ENCODE measurements around the gene NECAB2.

The NECAB2 gene

DNA sequence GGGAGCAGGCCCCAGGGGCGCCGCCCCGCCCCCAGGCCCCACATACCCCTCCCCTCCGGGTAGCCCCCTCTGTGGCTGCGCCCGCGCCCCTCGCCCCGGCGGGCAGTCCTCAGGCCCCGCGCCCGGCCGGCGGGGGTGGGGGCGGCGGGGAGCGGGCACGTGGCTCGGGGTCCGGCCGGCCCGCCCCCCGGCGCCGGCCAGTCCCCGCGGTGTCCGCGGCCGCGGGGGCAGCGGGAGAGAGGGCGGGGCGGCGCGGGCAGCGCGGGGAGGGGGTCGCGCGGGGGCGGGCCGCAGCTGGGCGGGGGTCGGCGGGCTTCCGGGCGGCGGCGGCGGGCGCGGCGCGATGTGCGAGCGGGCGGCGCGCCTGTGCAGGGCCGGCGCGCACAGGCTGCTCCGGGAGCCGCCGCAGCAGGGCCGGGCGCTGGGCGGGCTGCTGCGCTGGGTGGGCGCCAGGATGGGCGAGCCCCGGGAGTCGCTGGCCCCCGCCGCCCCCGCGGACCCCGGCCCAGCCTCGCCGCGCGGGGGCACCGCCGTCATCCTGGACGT lies 335 bp downstream of the NECAB2 start:
- no peak for DNase-seq

DNA sequence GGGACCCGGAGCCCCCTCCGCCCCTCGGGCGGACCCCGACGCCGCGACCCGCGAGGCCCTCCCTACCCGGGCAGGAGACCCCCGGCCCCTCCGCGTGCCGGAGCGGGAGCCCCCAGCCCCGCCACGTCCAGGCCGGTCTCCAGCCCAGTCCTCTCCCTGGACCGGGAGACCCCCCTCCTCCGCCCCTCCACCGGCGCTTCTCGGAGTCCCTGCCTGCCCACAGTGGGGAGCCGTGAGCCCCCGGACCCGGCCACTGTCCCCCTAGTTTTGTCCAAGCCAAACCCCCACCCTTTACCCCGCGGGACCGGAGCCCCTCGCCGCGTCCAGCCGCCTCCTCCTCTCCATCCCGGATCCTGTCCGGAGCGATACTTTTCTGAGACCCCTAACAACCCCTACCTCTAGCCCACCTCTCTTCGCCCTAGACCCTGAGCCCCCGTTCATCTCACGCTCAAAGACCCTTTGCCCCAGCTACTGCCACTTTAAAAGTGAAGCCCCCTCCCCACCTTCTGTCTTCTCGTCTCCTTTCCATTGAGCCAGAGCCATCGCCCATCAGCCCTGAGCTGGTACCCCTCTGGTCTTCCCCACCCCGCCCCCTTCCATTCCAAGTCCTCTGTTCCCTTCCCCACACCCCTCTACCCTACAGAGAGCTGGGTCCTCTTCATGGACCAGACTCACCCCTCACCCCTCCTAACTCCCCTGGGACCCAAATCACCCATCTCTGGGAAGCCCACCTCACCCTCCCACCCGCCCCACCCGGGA lies 1.0 kb downstream of the NECAB2 start:
- DNase-seq: no peak

DNA sequence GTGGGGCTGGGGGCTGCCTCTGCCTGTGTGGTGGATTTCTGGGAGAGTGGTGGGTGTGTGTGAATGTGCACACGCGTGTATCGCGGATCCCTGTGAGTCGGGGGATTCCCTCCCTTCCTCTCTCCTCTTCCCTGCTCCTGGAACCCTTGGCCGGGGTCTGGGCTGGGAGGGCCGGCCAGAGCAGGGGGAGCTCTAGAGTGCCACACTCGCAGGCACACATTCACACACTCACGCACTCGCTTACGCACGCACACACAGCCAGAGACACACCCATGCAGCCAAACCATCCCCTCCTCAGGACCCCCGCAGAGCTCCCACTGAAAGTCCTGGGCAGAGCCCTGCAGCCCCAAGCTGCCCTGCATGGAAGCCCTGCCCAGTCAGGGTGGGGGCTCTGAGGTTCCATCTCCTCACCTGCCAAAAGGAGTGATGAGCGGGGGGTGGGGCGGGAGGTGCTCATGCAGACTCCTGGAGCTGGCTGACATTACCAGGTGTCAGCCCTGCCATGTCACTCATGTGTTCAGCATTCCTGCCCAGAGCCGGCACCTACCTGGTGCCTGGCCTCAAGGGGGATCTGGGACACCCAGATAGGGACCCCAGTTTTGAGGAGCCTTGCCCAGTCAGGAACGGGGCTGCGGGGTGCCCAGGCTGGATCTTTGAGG lies 1.9 kb downstream of the NECAB2 start:
- DNase-seq: no peak

DNA sequence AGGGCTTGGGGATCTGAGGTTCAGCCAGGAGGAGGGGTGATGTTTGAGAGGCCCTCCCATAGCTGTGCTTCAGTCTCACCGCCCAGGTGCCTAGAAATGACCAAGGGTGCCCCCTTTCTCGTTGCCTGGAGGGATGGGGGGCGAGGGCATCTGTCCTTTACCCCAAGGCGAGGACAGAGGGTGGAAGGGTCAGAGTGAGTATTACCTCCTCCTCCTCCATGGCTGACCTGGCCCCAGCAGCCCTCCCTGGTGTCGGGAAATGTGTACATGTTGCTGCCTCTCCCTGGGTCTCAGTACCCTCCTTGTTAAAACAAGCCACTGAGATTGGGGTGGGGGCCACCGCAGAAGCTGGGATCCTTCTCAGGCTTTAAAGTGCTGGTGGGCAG lies 2.4 kb downstream of the NECAB2 start:
- DNase-seq: no peak

DNA sequence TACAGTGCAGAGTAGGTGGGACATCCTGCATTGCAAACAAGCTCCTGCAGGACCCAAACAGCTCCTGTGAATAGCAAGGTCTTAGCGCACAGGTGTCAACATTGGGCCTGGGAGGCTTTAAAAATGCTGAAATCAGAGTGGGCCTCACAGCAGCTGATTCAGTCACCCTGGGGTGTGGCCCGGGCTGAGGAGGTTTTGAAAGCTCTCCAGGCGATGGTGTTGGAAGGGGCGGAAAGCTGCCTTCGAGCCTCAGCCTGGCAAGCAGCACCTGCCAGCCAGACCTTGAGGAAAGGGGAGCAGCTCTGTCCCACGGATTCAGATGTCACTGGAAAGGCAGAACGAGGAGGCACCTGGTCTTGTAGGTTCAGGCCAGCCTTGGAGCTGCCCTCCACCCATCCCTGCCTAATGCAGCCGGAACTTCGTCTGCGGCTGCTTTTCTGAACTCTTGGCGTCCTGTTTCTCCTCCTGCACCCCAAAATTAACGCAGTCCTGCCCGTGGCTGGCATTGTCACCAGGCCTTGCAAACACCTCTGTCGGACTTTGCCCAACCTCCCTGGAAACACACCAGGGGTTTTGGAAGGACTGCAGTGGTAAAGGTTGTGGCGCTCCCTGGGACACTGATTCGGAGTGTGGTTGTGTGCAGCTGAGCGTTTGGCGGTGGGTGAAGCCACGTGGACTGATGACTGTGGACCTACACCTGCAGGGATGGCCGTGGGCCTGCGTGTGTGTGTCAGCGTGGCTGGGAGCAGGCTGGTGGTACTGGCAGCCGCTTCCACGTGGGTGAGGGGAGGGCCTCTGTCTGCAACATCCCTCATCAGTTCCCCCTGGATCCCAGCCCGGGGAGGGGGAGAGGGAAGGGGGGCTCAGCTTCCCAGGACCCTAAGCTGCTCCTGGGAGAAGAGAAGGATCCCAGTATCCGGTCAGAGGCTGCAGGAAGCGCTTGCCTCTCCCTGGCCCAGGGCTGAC lies 3.4 kb downstream of the NECAB2 start:
- DNase-seq: no peak

DNA sequence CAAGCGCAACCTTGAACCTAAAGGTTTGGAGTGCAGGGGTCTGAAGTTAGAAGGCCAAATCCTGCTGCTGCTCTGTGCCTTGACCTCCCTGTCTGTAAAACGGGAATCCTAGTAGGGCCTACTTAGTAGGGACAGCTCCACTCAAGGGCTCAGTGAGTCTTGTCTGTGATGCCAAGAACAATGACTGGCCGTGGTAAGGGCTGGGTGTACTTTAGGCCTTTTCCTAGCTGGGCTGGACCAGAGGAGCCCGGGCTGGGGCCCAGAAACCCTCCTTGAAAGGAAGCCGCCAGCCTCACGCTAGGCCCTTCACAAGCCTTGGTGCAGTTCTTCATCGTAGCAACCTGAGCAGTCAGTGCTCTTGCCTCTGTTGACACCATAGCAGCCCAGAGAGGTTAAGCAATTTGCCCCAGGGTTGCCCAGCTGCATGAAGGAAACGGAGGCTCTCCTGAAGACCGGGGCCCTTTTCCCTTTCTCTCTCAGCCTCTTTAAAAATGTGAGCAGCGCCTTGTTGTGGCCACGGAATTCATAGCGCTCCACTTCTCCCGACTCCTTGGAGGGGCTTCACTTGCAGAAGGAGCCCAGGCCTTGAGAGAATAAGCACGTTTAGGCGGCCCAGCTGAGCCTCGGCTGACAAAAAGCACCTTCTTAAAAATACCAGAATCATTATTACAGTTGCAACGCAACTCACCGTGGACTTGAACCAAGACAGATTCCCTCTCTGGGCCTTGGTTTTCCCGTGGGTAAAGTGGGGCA lies 4.4 kb downstream of the NECAB2 start:
- DNase-seq: no peak

DNA sequence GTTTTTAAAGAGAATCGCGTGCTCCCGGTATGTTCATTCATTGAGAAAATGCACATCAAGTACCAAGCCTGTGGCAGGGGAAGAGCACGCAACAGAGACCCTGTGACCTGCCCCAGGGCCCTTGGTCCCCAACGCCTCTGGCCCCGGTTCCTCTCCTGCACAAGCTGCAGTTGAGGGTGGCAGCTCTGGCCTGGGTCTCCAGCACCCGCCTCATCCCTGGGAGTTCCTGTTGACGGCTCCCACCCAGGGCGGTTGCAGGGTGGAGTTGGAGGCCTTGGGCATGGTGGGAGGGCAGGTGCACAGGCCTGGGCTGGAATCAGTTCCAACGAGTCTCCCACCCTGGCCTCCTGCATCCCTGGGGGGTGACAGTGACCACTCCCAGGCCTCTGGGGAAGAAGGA lies 5.0 kb downstream of the NECAB2 start:
- DNase-seq: no peak

DNA sequence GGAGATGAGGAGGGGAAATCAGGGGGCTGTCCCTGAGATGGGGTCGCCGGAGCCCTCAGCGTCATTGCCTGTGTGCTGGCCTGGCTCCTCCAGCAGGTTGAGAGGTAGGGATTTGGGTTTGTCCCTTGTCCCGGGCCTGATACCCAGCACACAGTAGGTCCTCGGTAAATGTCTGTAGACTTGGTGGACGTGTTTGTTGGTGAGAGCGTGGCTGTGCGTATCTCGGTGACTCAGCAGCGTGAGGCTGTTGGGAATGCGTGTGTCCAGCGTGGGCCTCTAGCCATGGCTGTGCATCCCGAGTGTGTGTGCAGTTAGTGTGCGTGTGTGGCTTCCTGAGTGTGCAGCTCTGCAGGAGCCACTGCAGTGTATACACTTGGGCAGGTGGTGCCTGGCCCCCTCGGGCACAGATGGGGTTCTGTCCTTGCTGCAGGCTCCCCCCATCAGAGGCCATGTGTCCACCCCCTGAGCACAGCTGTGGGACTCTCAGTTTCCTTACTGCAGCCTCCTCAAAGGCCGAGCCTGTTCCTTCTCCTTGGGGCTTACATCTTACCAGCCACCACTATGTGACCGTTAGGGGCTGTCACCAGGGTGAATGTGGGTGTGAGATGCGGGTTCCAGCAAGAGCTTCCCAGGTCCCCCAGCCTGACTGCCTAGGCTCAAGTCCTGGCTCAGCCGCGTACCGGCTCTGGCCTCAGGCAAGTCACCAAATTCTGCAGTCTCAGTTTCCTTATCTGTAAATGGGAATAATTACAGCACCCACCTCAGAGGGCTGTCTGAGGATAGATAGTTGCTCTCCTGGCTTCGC lies 5.7 kb downstream of the NECAB2 start:
- no peak for DNase-seq

DNA sequence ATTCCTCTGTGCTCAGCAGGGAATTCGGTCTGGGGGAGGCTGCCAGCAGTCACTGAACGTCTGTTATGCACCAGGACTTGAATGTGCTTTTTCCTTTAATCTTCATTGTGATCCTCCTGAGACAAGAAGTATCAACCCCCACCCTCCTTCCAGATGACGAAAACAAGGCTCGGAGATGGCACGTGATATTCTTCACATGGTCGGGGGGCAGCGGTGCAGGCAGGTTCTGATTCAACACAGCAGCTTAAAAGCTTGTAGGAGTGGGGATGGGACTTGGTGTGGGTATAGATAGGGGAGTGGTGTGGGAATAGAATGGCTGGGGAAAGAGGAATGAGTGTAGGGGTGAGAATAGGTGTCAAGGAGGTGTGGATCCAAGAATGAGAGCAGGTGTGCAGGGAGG lies 6.4 kb downstream of the NECAB2 start:
- no peak for DNase-seq

DNA sequence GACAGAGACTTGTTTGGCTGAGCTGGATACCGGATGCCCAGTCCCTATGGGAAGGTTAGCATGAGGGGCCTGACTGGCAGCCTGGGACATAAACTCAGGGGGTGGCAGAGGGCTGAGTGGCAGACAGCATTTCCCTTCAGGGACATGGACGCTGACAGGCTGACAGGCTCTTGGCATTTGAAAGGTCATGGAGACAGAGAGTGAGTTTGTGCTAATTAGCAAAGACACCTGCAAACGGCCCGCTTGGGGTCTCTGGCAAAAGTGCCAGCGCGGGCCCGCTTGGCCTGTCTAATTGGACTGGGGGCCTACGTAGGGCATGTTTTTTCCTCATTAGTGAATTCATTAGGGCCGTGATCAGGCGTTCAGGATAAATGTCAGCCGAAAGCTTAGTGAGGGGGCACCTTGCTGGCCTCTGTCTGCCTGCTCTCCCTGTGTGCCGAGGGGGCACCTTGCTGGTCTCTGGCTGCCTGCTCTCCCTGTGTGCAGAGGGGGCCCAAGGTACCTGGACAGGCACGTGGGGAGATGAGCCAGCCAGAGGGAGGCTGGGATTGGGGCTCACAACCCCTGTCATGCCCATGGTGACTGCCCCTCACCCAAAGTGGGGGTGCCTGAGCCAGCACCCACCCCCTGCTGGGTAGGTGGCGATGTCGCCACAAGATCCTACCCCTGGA lies 7.7 kb downstream of the NECAB2 start:
- DNase-seq: no peak

DNA sequence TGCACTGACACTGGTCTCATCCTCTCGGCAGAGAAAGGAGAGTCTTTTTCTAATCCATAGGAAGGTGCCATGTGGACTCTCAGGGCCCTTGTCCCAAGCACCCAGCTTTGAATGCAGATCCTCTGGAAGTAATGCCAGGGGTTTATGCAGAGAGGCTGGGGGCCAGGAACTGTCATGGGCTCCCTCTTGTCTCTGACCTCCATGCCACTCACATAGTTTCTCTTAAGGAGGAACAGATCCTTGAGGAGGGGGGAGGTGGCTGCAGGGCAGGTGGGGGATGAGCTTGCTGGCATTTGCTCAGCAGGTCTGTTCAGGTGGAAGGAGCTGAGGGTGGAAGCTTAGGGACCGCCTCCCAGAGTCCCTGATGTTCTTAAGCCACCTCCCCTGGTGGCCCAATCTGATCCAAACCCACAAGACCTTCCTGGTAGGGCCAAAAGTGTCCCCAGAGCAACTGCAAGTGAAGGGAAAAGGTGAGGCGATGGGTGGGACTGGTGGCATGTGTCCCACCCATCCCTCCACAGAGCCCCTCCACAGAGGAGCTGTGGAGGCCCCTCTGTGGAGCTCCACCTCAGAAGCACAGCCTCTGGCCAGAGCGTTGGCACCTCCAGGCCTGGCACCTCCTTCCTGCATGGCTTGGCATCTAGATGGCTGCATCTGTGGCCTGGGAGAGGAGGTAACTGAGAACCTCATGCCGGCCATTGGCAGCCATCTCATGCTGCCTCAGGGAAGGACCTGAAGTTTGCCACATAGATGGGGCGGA lies 9.2 kb downstream of the NECAB2 start:
- DNase-seq: no peak

DNA sequence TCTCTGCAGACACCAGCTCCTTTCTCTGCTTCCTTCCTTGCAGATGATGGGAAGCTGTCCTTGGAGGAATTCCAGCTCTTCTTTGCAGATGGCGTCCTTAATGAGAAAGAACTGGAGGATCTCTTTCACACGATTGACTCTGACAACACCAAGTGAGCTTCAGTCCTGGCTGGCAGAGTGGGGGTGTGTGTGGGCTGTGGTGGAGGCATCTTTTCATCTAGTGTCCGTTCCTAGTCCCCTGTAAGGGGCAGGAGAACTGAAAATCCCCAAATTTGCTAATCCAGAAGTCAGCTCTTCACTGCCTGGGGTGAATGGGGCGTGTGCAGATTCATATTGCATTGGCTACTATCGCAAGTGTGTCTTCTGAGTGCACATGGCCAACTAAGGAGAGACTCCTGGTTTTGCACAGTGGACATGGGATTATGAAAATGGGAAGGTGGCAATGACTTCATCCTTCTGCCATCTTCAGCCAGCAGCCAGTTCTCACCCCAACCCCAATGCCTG lies 10.4 kb downstream of the NECAB2 start:
- no peak for DNase-seq

DNA sequence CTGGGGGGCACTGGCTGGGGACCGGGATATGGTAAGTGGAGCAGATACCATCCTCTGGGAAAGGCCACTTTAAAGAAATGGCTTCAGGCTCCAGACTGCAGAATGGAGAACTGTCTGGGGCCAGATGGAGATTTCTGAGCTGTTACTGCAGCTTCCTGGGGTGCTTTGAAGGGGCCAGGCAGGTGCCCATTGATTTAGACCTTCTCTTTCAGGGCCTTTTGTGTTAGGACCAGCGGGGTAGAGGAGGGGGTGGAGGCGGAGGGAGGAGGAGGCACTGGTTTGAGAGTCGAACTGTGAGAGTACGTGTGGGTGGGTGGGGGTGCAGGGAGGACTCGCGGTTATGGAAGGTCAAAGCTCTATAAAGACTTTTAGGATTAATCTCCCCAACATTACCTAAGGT lies 11.4 kb downstream of the NECAB2 start:
- no peak for DNase-seq

DNA sequence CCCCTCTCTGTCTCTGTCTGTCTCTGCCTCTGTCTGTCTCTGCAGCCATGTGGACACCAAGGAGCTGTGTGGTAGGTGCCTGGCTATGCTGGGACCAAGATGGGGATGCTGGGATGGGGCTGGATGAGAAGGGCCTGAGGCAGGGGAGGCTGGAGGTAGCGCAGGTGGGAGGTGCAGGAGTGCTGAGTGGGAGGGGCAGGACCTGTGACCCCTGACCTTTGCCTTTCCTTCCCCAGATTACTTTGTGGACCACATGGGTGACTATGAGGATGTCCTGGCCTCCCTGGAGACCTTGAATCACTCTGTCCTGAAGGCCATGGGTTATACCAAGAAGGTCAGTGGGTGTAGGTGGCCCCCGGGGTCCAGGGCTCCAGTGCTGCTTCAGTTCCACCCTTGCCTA lies 12.8 kb downstream of the NECAB2 start:
- DNase-seq: no peak

DNA sequence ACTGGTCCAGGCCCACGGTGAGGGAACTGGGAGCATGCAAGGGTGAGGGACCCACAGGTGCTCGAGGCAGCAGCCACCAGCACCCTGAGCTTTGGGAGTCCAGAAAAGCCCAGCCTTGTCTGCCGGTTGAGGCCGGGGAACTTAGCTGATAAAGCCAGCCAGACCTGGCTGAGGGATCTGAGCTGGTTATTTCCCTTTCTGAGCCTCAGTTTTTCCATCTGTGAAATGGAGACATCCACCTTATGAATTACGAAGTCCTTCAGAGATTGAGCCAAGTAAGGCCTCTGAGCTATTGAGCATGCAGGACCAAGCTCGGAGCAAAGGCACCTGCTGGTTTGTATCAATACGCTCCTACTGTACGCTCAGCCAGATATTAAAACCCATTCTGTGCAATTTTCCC lies 13.8 kb downstream of the NECAB2 start:
- no peak for DNase-seq

DNA sequence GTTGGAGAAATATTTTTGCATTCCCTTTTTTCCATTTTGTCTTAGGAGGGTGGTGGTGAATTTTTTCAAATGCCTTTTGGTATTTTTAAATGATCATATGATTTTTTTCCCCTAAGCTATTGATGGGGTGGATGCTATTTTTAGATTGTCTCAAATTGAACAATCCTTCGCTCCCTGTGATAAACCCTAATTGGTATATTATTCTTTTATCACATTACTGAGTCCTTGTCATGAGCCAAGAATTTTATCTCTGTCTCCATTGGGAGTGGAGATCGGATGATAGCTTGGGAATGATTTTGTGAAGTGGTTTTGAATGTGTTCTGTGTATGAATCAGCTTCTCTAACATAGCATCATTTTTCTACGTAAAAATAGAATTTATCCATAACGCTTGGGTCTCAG lies 15.4 kb downstream of the NECAB2 start:
- DNase-seq: no peak

DNA sequence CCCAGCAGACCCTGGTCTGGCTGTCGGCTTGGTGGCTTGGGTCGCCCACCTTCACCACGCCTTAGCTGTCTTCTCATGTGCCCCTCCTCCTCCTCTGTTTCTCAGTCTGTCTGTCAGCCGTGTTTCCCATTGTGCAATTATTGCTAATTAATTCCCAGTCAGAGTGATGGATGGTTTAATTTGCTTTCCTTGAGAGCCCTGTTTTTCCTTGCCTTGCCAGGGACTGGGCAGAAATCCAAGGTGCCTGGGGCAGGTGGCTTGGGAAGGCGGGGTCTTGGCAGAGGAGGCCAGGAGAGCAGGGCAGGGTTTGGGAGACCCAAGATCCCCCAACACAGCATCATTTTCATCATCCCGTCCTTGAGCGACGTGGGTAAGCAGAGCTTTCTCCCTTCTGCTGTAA lies 21.3 kb downstream of the NECAB2 start:
- no peak for DNase-seq

DNA sequence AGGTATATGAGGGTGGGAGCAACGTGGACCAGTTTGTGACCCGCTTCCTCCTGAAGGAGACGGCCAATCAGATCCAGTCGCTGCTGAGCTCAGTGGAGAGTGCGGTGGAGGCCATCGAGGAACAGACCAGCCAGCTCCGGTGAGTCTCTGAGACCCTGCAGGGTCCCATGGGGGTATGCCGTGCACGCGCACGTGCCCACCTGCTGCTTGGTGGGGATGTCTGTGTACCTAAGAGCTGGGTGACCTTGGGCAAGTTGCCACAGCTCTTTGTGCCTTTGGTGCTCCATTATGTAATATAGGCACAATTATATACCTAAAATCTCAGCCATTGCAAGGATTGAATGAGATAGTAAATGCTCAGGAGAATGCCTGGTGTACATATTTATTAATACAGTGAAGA lies 22.4 kb downstream of the NECAB2 start:
- no peak for DNase-seq

DNA sequence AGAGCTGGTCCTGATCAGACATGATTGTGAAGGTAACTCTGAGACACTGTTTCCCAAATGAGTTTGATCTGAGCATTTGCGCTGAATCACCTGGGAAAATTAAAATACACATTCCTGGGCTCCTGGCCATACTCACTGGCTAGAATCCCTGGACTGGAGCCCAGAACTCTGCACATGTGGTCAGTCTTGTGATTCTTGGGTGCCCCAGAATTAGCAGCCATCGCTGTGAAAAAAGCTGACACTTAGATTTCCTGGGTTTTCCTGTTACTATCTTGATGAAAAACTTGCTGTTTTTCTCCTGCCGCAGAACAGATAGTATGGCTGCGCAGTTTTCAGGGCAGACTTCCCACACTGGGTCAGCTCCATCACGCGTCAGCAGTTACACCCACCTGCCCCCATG lies 24.6 kb downstream of the NECAB2 start:
- no peak for DNase-seq

DNA sequence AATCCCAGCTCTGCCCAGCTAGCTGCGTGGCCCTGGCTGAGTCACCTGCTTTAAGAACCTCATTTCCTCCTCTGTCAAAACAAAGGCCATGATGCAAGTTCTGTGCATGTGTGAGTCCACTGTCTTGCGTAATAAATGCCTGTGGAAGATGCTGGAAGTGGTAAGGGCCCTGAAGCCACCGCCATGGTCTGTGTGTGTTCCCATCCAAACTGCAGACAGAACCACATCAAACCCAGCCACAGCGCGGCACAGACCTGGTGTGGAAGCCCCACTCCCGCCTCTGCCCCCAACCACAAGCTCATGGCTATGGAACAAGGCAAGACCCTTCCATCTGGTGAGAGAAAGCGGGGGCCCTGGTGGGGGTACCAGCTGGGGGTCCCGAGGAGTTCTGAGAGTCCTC lies 26.0 kb downstream of the NECAB2 start:
- DNase-seq: peak in 1 of 2 donors; percentile 61

All from CD4-positive, alpha-beta T cell treated with Interleukin-4 for 1 hour (primary cell).